Articular chondrocyte of knee joint (primary cell): ENCODE data around the gene FCGR3B. TPM values are rescaled to one million over a fixed set of nuclear protein-coding genes. Genes with fewer than 3 reads are reported as not detected.

Source experiments
- total RNA-seq: library from RNA; depleted of rRNA; stranded (reverse); fragments of >200 nt; gene quantifications from 2 replicates; pipeline ENCODE4 v1.2.3, GENCODE V29; 2012

The FCGR3B gene
- total RNA-seq: not detected in 2 replicates

GRCh38 chr1:161631076-161631475, at the start of gene FCGR3B:
TSS of gene FCGR3B (minus strand) at chr1:161631176. CDS start at chr1:161631094, 82 bp downstream.

GRCh38 chr1:161662684-161663339, 31.8 kb upstream of the FCGR3B start, which contains the start of gene FCGR2B:
TSS of gene FCGR2B (plus strand) at chr1:161663143. CDS start at chr1:161663242, 99 bp downstream.

Other genes starting within 250 kb of the FCGR3B start
- gene FCGR2A, start 125.7 kb downstream of the FCGR3B start, total RNA-seq: 2.2 and 3.8 TPM in 2 replicates
- 1.3 and 2.5 TPM in 2 replicates for gene HSPA6, start 106.6 kb downstream of the FCGR3B start, total RNA-seq
- not detected in 2 replicates for gene FCGR3A, start 81.4 kb downstream of the FCGR3B start, total RNA-seq
- not detected in 2 replicates for gene FCGR2B, start 32.0 kb upstream of the FCGR3B start, total RNA-seq
- 0.52 and 1.2 TPM in 2 replicates for gene FCRLA, start 76.1 kb upstream of the FCGR3B start, total RNA-seq
- 1.3 and 2.1 TPM in 2 replicates for gene FCRLB, start 90.4 kb upstream of the FCGR3B start, total RNA-seq
- 23.0 and 26.3 TPM in 2 replicates for gene DUSP12, start 118.6 kb upstream of the FCGR3B start, total RNA-seq
- gene ATF6, start 135.1 kb upstream of the FCGR3B start, total RNA-seq: 32.0 and 37.9 TPM in 2 replicates